SU-DHL-6 (cell line): Measurements from ENCODE around the gene YIPF5.

Source experiments
- CTCF ChIP-seq: fragments of 200-600 bp; sonication (generic); IDR thresholded peaks from one replicate; pipeline ENCODE4 v1.5.1; 2017; ENCODE audit warnings: antibody characterized with exemption, mild to moderate bottlenecking, low read length, moderate library complexity; ENCODE audit not compliant: insufficient read depth, poor library complexity, severe bottlenecking
- EZH2phosphoT487 ChIP-seq: fragments of 200-600 bp; sonication (generic), shearing (Covaris generic); conservative IDR thresholded peaks from 2 replicates; pipeline ENCODE4 v1.6.1; 2018; ENCODE audit warnings: mild to moderate bottlenecking, antibody characterized with exemption, low read length, moderate library complexity, mixed read lengths

GRCh38 chr5:144117412-144117811 is 53.0 kb downstream of the YIPF5 start:
- TF ChIP-seq CTCF (no peak), EZH2phosphoT487 (no peak)
